GM13976 (cell line): ENCODE results near the gene MPZL1.

Experiments
- DNase-seq: peaks from one replicate; pipeline ENCODE4 v3.0.0; 2012; ENCODE audit warnings: low spot score
- CTCF ChIP-seq: IDR thresholded peaks from 2 replicates; pipeline ENCODE4 v1.5.1; 2012; ENCODE audit warnings: borderline replicate concordance, mild to moderate bottlenecking; ENCODE audit not compliant: insufficient read depth; ENCODE audit errors: extremely low read depth, missing control alignments, control extremely low read depth
- in situ Hi-C: fragments of 300-500 bp; cut with MboI; formaldehyde crosslinking; loops from one replicate; pipeline ENCODE4 v1.12.0; 2022; ENCODE audit warnings: low sequenced_read_pairs, mixed read lengths, inconsistent platforms; ENCODE audit not compliant: unreplicated experiment

MPZL1 gene

GRCh38 chr1:167832693-167833092 lies 110.9 kb downstream of the MPZL1 start:
- no peak for TF ChIP-seq CTCF
- no peak for DNase-seq
- in situ Hi-C loops = no loop called here

- no peak for DNase-seq
- no peak for TF ChIP-seq CTCF
- in situ Hi-C loops = no loop called here
Measured at GRCh38 chr1:167833904-167834303, 112.1 kb downstream of the MPZL1 start.

GRCh38 chr1:167836197-167836596 lies 114.4 kb downstream of the MPZL1 start:
- in situ Hi-C loops = no loop called here
- no peak for DNase-seq
- no peak for TF ChIP-seq CTCF

- no peak for TF ChIP-seq CTCF
- DNase-seq = no peak
- in situ Hi-C loops = no loop called here
Measured at GRCh38 chr1:167837326-167837725, 115.5 kb downstream of the MPZL1 start.

GRCh38 chr1:167839009-167839408 lies 117.2 kb downstream of the MPZL1 start:
- DNase-seq = no peak
- TF ChIP-seq CTCF = no peak

More at GRCh38 chr1:167839009-167839408, 117.2 kb downstream of the MPZL1 start:
- in situ Hi-C loops = no loop called here
